Loucy (cell line): ENCODE results near the gene GPLD1.

Experiments
- H2AFZ ChIP-seq: fragments of 200-600 bp; sonication (generic); 2 replicates; pipeline ENCODE4 v1.6.0; 2016; ENCODE audit warnings: antibody characterized with exemption, mild to moderate bottlenecking, low read length, moderate library complexity
- H3F3A ChIP-seq: fragments of 200-600 bp; 2 replicates; pipeline ENCODE4 v1.6.0; 2016; ENCODE audit warnings: antibody characterized with exemption, low read depth, mild to moderate bottlenecking
- H3K27me3 ChIP-seq: fragments of 200-600 bp; sonication (generic); 2 replicates; pipeline ENCODE4 v1.6.1; 2014; ENCODE audit warnings: low read length, mild to moderate bottlenecking; ENCODE audit not compliant: insufficient read depth, poor library complexity, severe bottlenecking
- H3K36me3 ChIP-seq: fragments of 200-600 bp; sonication (generic); 2 replicates; pipeline ENCODE4 v1.6.1; 2016; ENCODE audit warnings: low read length; ENCODE audit not compliant: insufficient read depth
- H3K4me1 ChIP-seq: fragments of 200-600 bp; sonication (generic); 2 replicates; pipeline ENCODE4 v1.5.1; 2014; ENCODE audit warnings: low read length, mild to moderate bottlenecking; ENCODE audit not compliant: insufficient read depth, poor library complexity, severe bottlenecking
- H3K4me2 ChIP-seq: fragments of 200-600 bp; sonication (generic); 2 replicates; pipeline ENCODE4 v1.6.0; 2014; ENCODE audit warnings: antibody characterized with exemption, low read length, low read depth, mild to moderate bottlenecking; ENCODE audit not compliant: poor library complexity, severe bottlenecking
- H3K4me3 ChIP-seq: fragments of 200-600 bp; sonication (generic); 2 replicates; pipeline ENCODE4 v1.5.1; 2014; ENCODE audit warnings: low read length, mild to moderate bottlenecking, mixed read lengths; ENCODE audit not compliant: poor library complexity, severe bottlenecking
- H3K79me2 ChIP-seq: fragments of 200-600 bp; sonication (generic); 2 replicates; pipeline ENCODE4 v1.6.1; 2014; ENCODE audit warnings: low read length; ENCODE audit not compliant: insufficient read depth
- H3K9ac ChIP-seq: fragments of 200-600 bp; sonication (generic); 2 replicates; pipeline ENCODE4 v1.6.0; 2014; ENCODE audit warnings: mild to moderate bottlenecking, low read depth, low read length, moderate library complexity; ENCODE audit not compliant: poor library complexity, severe bottlenecking
- H3K9me2 ChIP-seq: fragments of 200-600 bp; sonication (generic); replicated peaks from 2 replicates; pipeline ENCODE4 v1.6.1; 2016; ENCODE audit warnings: low read depth, low read length, mixed read lengths
- H3K9me3 ChIP-seq: fragments of 200-600 bp; sonication (generic); 2 replicates; pipeline ENCODE4 v1.6.1; 2014; ENCODE audit warnings: mild to moderate bottlenecking, antibody characterized with exemption, low read length, low read depth; ENCODE audit not compliant: insufficient read depth
- H4K20me1 ChIP-seq: fragments of 200-600 bp; sonication (generic); 2 replicates; pipeline ENCODE4 v1.6.0; 2014; ENCODE audit warnings: antibody characterized with exemption, low read length, mild to moderate bottlenecking; ENCODE audit not compliant: insufficient read depth, poor library complexity, severe bottlenecking
- EZH2phosphoT487 ChIP-seq: fragments of 200-600 bp; IDR thresholded peaks from 2 replicates; pipeline ENCODE4 v1.6.1; 2018; ENCODE audit warnings: antibody characterized with exemption, mild to moderate bottlenecking, moderate library complexity, borderline replicate concordance
- TF ChIP-seq, protein P1 (sequence below): fragments of 200-600 bp; sonication (generic); conservative IDR thresholded peaks from 2 replicates; pipeline ENCODE4 v1.5.1; 2014; ENCODE audit warnings: mild to moderate bottlenecking, antibody characterized with exemption, low read length

The GPLD1 gene, protein sequence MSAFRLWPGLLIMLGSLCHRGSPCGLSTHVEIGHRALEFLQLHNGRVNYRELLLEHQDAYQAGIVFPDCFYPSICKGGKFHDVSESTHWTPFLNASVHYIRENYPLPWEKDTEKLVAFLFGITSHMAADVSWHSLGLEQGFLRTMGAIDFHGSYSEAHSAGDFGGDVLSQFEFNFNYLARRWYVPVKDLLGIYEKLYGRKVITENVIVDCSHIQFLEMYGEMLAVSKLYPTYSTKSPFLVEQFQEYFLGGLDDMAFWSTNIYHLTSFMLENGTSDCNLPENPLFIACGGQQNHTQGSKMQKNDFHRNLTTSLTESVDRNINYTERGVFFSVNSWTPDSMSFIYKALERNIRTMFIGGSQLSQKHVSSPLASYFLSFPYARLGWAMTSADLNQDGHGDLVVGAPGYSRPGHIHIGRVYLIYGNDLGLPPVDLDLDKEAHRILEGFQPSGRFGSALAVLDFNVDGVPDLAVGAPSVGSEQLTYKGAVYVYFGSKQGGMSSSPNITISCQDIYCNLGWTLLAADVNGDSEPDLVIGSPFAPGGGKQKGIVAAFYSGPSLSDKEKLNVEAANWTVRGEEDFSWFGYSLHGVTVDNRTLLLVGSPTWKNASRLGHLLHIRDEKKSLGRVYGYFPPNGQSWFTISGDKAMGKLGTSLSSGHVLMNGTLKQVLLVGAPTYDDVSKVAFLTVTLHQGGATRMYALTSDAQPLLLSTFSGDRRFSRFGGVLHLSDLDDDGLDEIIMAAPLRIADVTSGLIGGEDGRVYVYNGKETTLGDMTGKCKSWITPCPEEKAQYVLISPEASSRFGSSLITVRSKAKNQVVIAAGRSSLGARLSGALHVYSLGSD

DNA sequence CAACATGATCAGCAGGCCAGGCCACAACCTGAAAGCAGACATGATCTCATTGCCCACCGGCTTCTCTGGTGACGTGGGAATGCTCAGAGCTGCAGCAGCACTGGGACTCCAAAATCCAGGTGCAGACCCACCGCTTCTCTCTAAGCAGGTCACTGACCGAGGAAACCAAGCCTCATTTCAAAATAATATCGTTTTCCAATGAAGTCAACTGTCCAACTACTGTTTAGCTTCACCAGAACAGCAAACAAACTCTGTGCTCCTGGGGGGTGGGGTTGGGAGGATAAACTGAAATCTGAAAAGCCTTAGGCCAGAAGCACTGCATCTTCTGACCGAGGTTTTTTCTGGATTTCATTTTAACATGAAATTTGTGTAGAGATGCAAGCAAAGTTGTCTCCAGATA, at the start of gene GPLD1:
GPLD1 (minus strand) TSS at position 109 of the 400 bp plus-strand sequence; CDS start at position 42, 67 bp downstream.
- H3K4me2 ChIP-seq, result no peak within 1 kb of the TSS
- no peaks in the 10 kb centered on the region for H3K79me2 ChIP-seq
- H3K9ac ChIP-seq, result no peak within 1 kb of the TSS
- H3K27me3 ChIP-seq, result no peaks in the 10 kb centered on the region
- H3K4me3 ChIP-seq, result no peak within 1 kb of the TSS
- H4K20me1 ChIP-seq, result no peaks in the 10 kb centered on the region
- H3K9me3 ChIP-seq, result no peaks in the 10 kb centered on the region
- no peaks in the 10 kb centered on the region for H3K9me2 ChIP-seq
- no peaks in the 10 kb centered on the region for H3F3A ChIP-seq
- H3K4me1 ChIP-seq, result peaks cover 21% of the 10 kb centered on the region
- TF ChIP-seq, protein P1, sequence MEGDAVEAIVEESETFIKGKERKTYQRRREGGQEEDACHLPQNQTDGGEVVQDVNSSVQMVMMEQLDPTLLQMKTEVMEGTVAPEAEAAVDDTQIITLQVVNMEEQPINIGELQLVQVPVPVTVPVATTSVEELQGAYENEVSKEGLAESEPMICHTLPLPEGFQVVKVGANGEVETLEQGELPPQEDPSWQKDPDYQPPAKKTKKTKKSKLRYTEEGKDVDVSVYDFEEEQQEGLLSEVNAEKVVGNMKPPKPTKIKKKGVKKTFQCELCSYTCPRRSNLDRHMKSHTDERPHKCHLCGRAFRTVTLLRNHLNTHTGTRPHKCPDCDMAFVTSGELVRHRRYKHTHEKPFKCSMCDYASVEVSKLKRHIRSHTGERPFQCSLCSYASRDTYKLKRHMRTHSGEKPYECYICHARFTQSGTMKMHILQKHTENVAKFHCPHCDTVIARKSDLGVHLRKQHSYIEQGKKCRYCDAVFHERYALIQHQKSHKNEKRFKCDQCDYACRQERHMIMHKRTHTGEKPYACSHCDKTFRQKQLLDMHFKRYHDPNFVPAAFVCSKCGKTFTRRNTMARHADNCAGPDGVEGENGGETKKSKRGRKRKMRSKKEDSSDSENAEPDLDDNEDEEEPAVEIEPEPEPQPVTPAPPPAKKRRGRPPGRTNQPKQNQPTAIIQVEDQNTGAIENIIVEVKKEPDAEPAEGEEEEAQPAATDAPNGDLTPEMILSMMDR, result no peak
- no peak for TF ChIP-seq EZH2phosphoT487
- no peak within 1 kb of the TSS for H2AFZ ChIP-seq
- no peaks in the 10 kb centered on the region for H3K36me3 ChIP-seq

DNA sequence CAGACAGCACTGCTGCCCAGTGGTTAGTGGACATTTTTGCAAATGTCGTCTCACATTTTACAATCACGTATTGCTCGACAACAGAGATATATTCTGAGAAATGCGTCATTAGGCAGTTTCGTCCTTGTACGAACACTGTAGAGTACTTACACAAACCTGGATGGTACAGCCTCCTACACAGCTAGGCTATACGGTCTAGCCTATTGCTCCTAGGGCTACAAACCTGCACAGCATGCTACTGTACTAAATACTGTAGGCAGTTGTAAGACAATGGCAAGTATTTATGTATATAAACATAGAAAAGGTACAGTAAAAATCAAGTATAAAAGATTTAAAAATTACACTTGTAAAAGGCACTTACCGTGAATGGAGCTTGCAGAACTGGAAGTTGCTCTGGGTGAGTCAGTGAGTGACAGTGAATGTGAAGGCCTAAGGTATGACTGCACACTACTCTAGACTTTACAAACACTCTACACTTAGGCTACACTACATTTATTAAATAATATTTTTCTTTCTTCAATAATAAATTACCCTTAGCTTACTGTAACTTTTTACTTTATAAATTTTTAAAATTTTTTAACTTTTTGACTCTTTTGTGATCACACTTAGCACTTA, 48.5 kb upstream of the GPLD1 start:
- no peaks in the 10 kb centered on the region for H3K79me2 ChIP-seq
- TF ChIP-seq EZH2phosphoT487, result no peak
- TF ChIP-seq, protein P1, result no peak
- no peak overlapping the region for H2AFZ ChIP-seq
- no peaks in the 10 kb centered on the region for H3F3A ChIP-seq
- no peaks in the 10 kb centered on the region for H3K9me2 ChIP-seq
- H3K4me1 ChIP-seq, result no peaks in the 10 kb centered on the region
- no peak overlapping the region for H3K4me2 ChIP-seq
- H3K27me3 ChIP-seq, result no peaks in the 10 kb centered on the region
- H3K36me3 ChIP-seq, result peaks cover 14% of the 10 kb centered on the region; the same call in 1 of the 2 replicates
- no peak overlapping the region for H3K9ac ChIP-seq
- H3K9me3 ChIP-seq, result no peaks in the 10 kb centered on the region
- no peaks in the 10 kb centered on the region for H4K20me1 ChIP-seq
- H3K4me3 ChIP-seq, result no peak overlapping the region

DNA sequence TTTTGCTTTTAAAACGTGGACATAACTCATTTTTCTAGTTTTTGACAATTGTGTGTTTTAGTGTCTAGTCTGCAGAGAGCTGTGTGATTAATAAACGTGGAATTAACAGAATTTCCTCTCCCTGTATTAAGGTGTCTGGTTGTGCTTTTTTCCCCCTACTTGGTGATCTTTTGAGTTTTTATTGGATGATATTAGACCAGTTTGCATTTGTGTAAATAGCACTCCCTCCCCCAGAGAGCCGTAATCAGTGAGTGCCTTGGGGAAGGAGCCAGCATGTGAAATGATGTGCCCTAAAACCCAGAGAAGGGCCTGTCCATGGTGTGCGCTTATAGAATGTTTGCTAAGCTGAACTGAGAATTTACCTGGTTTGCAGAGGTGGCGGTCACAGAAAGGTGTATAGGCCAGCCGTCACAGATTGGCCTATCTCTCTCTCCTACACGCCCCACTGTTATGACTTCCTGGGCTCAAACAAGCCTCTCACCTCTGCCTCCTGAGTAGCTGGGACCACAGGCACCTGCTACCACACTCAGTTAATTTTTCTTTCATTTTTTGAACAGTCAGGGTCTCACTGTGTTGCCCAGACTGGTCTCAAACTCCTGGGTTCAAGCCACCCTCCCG, 47.8 kb upstream of the GPLD1 start:
- H3K9ac ChIP-seq, result no peak overlapping the region
- H3K36me3 ChIP-seq, result peaks cover 18% of the 10 kb centered on the region; the same call in 1 of the 2 replicates
- H3K27me3 ChIP-seq, result no peaks in the 10 kb centered on the region
- H3K4me2 ChIP-seq, result no peak overlapping the region
- no peak overlapping the region for H3K4me3 ChIP-seq
- no peaks in the 10 kb centered on the region for H3K9me2 ChIP-seq
- H2AFZ ChIP-seq, result no peak overlapping the region
- H3K9me3 ChIP-seq, result no peaks in the 10 kb centered on the region
- H3F3A ChIP-seq, result no peaks in the 10 kb centered on the region
- TF ChIP-seq, protein P1, result no peak
- no peak for TF ChIP-seq EZH2phosphoT487
- no peaks in the 10 kb centered on the region for H3K79me2 ChIP-seq
- H4K20me1 ChIP-seq, result no peaks in the 10 kb centered on the region
- no peaks in the 10 kb centered on the region for H3K4me1 ChIP-seq
